K562 (cell line): ENCODE results near the gene TRNAU1AP. TPM values are rescaled to one million over a fixed set of nuclear protein-coding genes. Genes with fewer than 3 reads are reported as not detected.
A peak's percentile ranks its signal among the peaks of the same experiment; 100 is the strongest.

Experiments
- FOXP4 ChIP-seq: sonication (generic); formaldehyde crosslinking; IDR thresholded peaks from 2 replicates; pipeline ENCODE4 v1.8.0; 2022; ENCODE audit warnings: mild to moderate bottlenecking, missing genetic modification reagents, borderline replicate concordance
- FUS ChIP-seq: fragments of 200-400 bp; formaldehyde crosslinking; optimal IDR thresholded peaks from 2 replicates; pipeline ENCODE3; 2017; ENCODE audit warnings: low read depth, low read length
- GATAD2B ChIP-seq: fragments of 450-650 bp; IDR thresholded peaks from 2 replicates; pipeline ENCODE4 v1.6.1; 2017; ENCODE audit warnings: mild to moderate bottlenecking, borderline replicate concordance
- HDAC2 ChIP-seq: fragments of 450-650 bp; IDR thresholded peaks from 2 replicates; pipeline ENCODE4 v1.6.1; 2016; ENCODE audit warnings: mild to moderate bottlenecking
- HNRNPH1 ChIP-seq: fragments of 200-400 bp; formaldehyde crosslinking; optimal IDR thresholded peaks from 2 replicates; pipeline ENCODE3; 2017; ENCODE audit warnings: low read depth, mild to moderate bottlenecking, low read length, moderate library complexity
- MGA ChIP-seq: fragments of 450-650 bp; IDR thresholded peaks from 2 replicates; pipeline ENCODE4 v1.6.1; 2016; ENCODE audit warnings: mild to moderate bottlenecking, moderate library complexity
- NELFE ChIP-seq: IDR thresholded peaks from 2 replicates; pipeline ENCODE4 v1.6.1; 2011; ENCODE audit warnings: mild to moderate bottlenecking; ENCODE audit not compliant: insufficient read depth, insufficient read length
- NR4A1 ChIP-seq, 2 experiments: fragments of 250-450 bp in 1 of 2; fragments of 450-650 bp in 1 of 2; sonication (Bioruptor Pico) in 1 of 2; IDR thresholded peaks; 2 replicates each; pipeline versions ENCODE4 v1.4.0 to v1.6.1; 2016 to 2020; ENCODE audit warnings: mild to moderate bottlenecking in 2 of 2, missing compliant biosample characterization in 1 of 2, missing genetic modification characterization in 1 of 2, moderate library complexity in 1 of 2
- PRMT5 ChIP-seq: sonication (generic); formaldehyde crosslinking; IDR thresholded peaks from 2 replicates; pipeline ENCODE4 v1.5.0; 2020; ENCODE audit warnings: missing genetic modification reagents
- RBM34 ChIP-seq: fragments of 200-400 bp; formaldehyde crosslinking; IDR thresholded peaks from 2 replicates; pipeline ENCODE4 v1.6.1; 2018; ENCODE audit warnings: low read length, borderline replicate concordance; ENCODE audit not compliant: insufficient read depth
- SAFB ChIP-seq: fragments of 200-400 bp; formaldehyde crosslinking; IDR thresholded peaks from 2 replicates; pipeline ENCODE4 v1.6.1; 2017; ENCODE audit warnings: low read depth, low read length, borderline replicate concordance
- TARDBP ChIP-seq: fragments of 450-650 bp; IDR thresholded peaks from 2 replicates; pipeline ENCODE4 v1.6.1; 2016
- TRIM28 ChIP-seq: fragments of 450-650 bp; IDR thresholded peaks from 2 replicates; pipeline ENCODE4 v1.6.1; 2017
- ZNF347 ChIP-seq: fragments of 450-650 bp; formaldehyde crosslinking; IDR thresholded peaks from 2 replicates; pipeline ENCODE4 v1.4.0; 2020; ENCODE audit warnings: low read depth, mild to moderate bottlenecking, moderate library complexity
- ZNF445 ChIP-seq: fragments of 250-450 bp; sonication (Bioruptor Pico); IDR thresholded peaks from 2 replicates; pipeline ENCODE4 v1.4.0; 2020; ENCODE audit warnings: low read depth, mild to moderate bottlenecking, moderate library complexity
- polyA plus RNA-seq, 8 experiments: library from polyadenylated mRNA; depleted of rRNA in 4 of 8; stranded (reverse) in 5 of 8; unstranded in 3 of 8; fragments of >200 nt; fragmentation: Nextera tagmentation in 2 of 8; fragmentation: Illumina TruSeq in 1 of 8; extraction: Ambion mirVana in 2 of 8; extraction: Trizol in 1 of 8; gene quantifications; 2 replicates each; pipeline versions ENCODE4 v1.2.1 to v1.2.3, GENCODE V29; 2011 to 2014; ENCODE audit warnings: inconsistent platforms in 1 of 8, missing spikeins in 1 of 8
- total RNA-seq, 7 experiments: library from RNA; depleted of rRNA in 6 of 7; stranded (reverse); fragments of >200 nt in 6 of 7; fragmentation: Illumina TruSeq in 2 of 7; extraction: Trizol in 2 of 7; gene quantifications; 2 replicates each; pipeline versions ENCODE4 v1.2.1 to v1.2.3, GENCODE V29; 2011 to 2021; ENCODE audit warnings: low replicate concordance in 1 of 7

TRNAU1AP gene
- total and polyA plus RNA-seq, 9 of the 15 experiments (the other 6 are each of a cell fraction or from before 2014, with no cell fraction given): 34.9 to 110 (median 46.3) TPM

GRCh38 chr1:28510273-28510969, 42.5 kb upstream of the TRNAU1AP start (continued):
- no peak for TF ChIP-seq MGA
- no peak; the same call in none of the 2 replicates for TF ChIP-seq NR4A1 (CRISPR knock-in tag; IDR thresholded peaks at IDR 0.05)
- TF ChIP-seq NR4A1 (tag; IDR thresholded peaks at IDR 0.05): no peak
- no peak for TF ChIP-seq PRMT5 (CRISPR knock-in tag)
- no peak; the same call in 1 of the 2 replicates for TF ChIP-seq FOXP4
- no peak for TF ChIP-seq TARDBP
- peak; percentile 89 for TF ChIP-seq FUS
- TF ChIP-seq HDAC2: no peak
- TF ChIP-seq ZNF445 (CRISPR knock-in tag): peak; percentile 95
- TF ChIP-seq HNRNPH1: peak; percentile 85
- TF ChIP-seq TRIM28: no peak
- peak; percentile 63 for TF ChIP-seq ZNF347 (CRISPR knock-in tag)
- no peak for TF ChIP-seq SAFB
- TF ChIP-seq RBM34: no peak
- TF ChIP-seq NELFE: no peak
- no peak for TF ChIP-seq GATAD2B
